ENCODE measurements around the gene RALGPS1. TPM values are rescaled to one million over a fixed set of nuclear protein-coding genes. Genes with fewer than 3 reads are reported as not detected.

The RALGPS1 gene
- polyA plus RNA-seq, 3 donors: 0.60 to 4.6 (median 1.3) TPM

GRCh38 chr9:127172066-127172707, 257.6 kb downstream of the RALGPS1 start:
- 89% methylated on average over 9 of the region's 12 CpGs for WGBS (ENCODE audit: insufficient coverage)
- no peak overlapping the region for H3K4me3 Mint-ChIP-seq
- no peak for DNase-seq

DNA sequence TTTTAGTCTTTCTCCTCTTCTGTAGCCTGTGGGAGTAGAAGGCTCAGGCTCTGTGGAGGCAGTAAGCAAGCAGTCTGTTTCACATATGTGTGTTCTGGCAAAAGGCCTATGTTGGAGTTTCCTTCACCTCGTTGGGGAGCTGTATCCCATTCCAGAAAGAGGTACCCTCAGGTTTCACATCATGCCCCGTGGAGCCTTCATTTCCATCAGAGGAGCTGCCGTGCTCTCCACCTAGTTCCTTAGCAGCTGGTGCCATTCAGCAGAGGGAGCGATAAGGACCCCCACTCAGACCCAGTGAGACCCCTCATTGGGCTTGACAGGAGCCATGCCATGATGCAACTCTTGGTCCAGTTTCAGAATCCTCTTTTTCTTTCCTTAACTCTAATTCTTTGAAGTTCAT, 258.5 kb downstream of the RALGPS1 start:
- Histone ChIP-seq H3K36me3 (replicated peaks in 1 of 2; ENCODE audit: control insufficient read depth in 1 of 2, insufficient read depth in 2 of 2, low read length in 2 of 2) (no peaks in the 10 kb centered on the region), H3K4me3 (replicated peaks in 1 of 3; ENCODE audit: low read depth in 2 of 3, low read length in 3 of 3) (no peak overlapping the region), H4K20me1 (ENCODE audit: insufficient read depth, low read length) (no peaks in the 10 kb centered on the region), H3K4me1 (ENCODE audit: control insufficient read depth in 1 of 2, insufficient read depth in 2 of 2, low read length in 2 of 2) (no peaks in the 10 kb centered on the region), H3K9me3 (replicated peaks in 1 of 2; ENCODE audit: control insufficient read depth in 1 of 2, insufficient read depth in 1 of 2, low read length in 2 of 2) (no peaks in the 10 kb centered on the region), H3K9ac (ENCODE audit: insufficient read depth, low read length, poor library complexity, severe bottlenecking) (no peak overlapping the region), H2AFZ (ENCODE audit: insufficient read depth, low read depth, low read length, poor library complexity, severe bottlenecking) (no peak overlapping the region), H3K27ac (ENCODE audit: low read depth in 1 of 2, low read length in 2 of 2) (no peak overlapping the region), H3K4me2 (replicated peaks; ENCODE audit: extremely low read depth, low read length, poor library complexity, severe bottlenecking) (no peak overlapping the region), H3K27me3 (ENCODE audit: control insufficient read depth in 2 of 2, insufficient read depth in 2 of 2, low read length in 2 of 2) (no peaks in the 10 kb centered on the region), H3K79me2 (ENCODE audit: insufficient read depth, low read length) (no peaks in the 10 kb centered on the region)
- H3K4me3 Mint-ChIP-seq: no peak overlapping the region
- peaks cover 2 to 6% (median 5%) of the 10 kb centered on the region in 3 donors for H3K27me3 Mint-ChIP-seq (ENCODE audit: low read depth in 3 of 3)
- H3K4me1 Mint-ChIP-seq: peaks cover 6% of the 10 kb centered on the region
- no peak overlapping the region for H3K27ac Mint-ChIP-seq
- TF ChIP-seq, protein P1, sequence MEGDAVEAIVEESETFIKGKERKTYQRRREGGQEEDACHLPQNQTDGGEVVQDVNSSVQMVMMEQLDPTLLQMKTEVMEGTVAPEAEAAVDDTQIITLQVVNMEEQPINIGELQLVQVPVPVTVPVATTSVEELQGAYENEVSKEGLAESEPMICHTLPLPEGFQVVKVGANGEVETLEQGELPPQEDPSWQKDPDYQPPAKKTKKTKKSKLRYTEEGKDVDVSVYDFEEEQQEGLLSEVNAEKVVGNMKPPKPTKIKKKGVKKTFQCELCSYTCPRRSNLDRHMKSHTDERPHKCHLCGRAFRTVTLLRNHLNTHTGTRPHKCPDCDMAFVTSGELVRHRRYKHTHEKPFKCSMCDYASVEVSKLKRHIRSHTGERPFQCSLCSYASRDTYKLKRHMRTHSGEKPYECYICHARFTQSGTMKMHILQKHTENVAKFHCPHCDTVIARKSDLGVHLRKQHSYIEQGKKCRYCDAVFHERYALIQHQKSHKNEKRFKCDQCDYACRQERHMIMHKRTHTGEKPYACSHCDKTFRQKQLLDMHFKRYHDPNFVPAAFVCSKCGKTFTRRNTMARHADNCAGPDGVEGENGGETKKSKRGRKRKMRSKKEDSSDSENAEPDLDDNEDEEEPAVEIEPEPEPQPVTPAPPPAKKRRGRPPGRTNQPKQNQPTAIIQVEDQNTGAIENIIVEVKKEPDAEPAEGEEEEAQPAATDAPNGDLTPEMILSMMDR (IDR thresholded peaks at IDR 0.05): no peak
- H3K36me3 Mint-ChIP-seq: peaks cover 0 to 2% of the 10 kb centered on the region in 2 donors
- 98% methylated on average over 4 of the region's 4 CpGs for WGBS (ENCODE audit: insufficient coverage)
- intact Hi-C loops (cut with micrococcal nuclease): no loop called here
- H3K9me3 Mint-ChIP-seq: no peaks in the 10 kb centered on the region
- DNase-seq: no peak

More at GRCh38 chr9:127172066-127172707, 257.6 kb downstream of the RALGPS1 start:
- H3K27ac ChIP-seq (ENCODE audit: low read depth in 1 of 2, low read length in 2 of 2): no peak overlapping the region
- no peaks in the 10 kb centered on the region for H3K36me3 ChIP-seq (replicated peaks in 1 of 2; ENCODE audit: control insufficient read depth in 1 of 2, insufficient read depth in 2 of 2, low read length in 2 of 2)
- no peaks in the 10 kb centered on the region for H3K9me3 ChIP-seq (replicated peaks in 1 of 2; ENCODE audit: control insufficient read depth in 1 of 2, insufficient read depth in 1 of 2, low read length in 2 of 2)
- peaks cover 0 to 2% of the 10 kb centered on the region in 2 donors for H3K36me3 Mint-ChIP-seq
- no peaks in the 10 kb centered on the region for H3K27me3 ChIP-seq (ENCODE audit: control insufficient read depth in 2 of 2, insufficient read depth in 2 of 2, low read length in 2 of 2)
- H3K9ac ChIP-seq (ENCODE audit: insufficient read depth, low read length, poor library complexity, severe bottlenecking): no peak overlapping the region
- intact Hi-C loops (cut with micrococcal nuclease): no loop called here
- no peak overlapping the region for H3K4me3 ChIP-seq (replicated peaks in 1 of 3; ENCODE audit: low read depth in 2 of 3, low read length in 3 of 3)
- no peaks in the 10 kb centered on the region for H3K79me2 ChIP-seq (ENCODE audit: insufficient read depth, low read length)
- H2AFZ ChIP-seq (ENCODE audit: insufficient read depth, low read depth, low read length, poor library complexity, severe bottlenecking): no peak overlapping the region
- H3K27me3 Mint-ChIP-seq (ENCODE audit: low read depth in 3 of 3): peaks cover 2 to 5% (median 3%) of the 10 kb centered on the region in 3 donors
- peaks cover 0 to 4% (median 0%) of the 10 kb centered on the region in 7 donors for H3K9me3 Mint-ChIP-seq
- peaks cover 3% of the 10 kb centered on the region for H3K4me1 Mint-ChIP-seq
- H3K4me2 ChIP-seq (replicated peaks; ENCODE audit: extremely low read depth, low read length, poor library complexity, severe bottlenecking): no peak overlapping the region
- H3K4me1 ChIP-seq (ENCODE audit: control insufficient read depth in 1 of 2, insufficient read depth in 2 of 2, low read length in 2 of 2): no peaks in the 10 kb centered on the region
- TF ChIP-seq, protein P1 (IDR thresholded peaks at IDR 0.05): no peak
- H4K20me1 ChIP-seq (ENCODE audit: insufficient read depth, low read length): no peaks in the 10 kb centered on the region
- H3K27ac Mint-ChIP-seq: no peak overlapping the region

Measured in CD14-positive monocyte (primary cell).